ENCODE data around the gene RGP1. TPM values are rescaled to one million over a fixed set of nuclear protein-coding genes. Genes with fewer than 3 reads are reported as not detected.

Gene RGP1
- total and polyA plus RNA-seq, 9 of the 15 experiments (the other 6 are each of a cell fraction or from before 2014, with no cell fraction given): 0.42 to 13.8 (median 6.7) TPM

GRCh38 chr9:35745569-35745968 lies 3.5 kb upstream of the RGP1 start:
- in situ Hi-C loops (cut with MboI) (no loop called here), intact Hi-C loops (cut with micrococcal nuclease) (no loop called here)
- peaks cover 55% of the 10 kb centered on the region for H3K36me3 ChIP-seq (ENCODE audit: control insufficient read depth, insufficient read depth, low read length)
- 50% methylated on average over 1 of the region's 1 CpG for WGBS (ENCODE audit: insufficient coverage, low coverage, missing lambda C conversion rate)
- BruUV-seq (replicated peaks): no TSS peak
- no peak for FAIRE-seq
- no peaks in the 10 kb centered on the region for H3K27me3 ChIP-seq (ENCODE audit: control insufficient read depth in 2 of 2, insufficient read depth in 2 of 2, low read length in 2 of 2)
- no peaks in the 10 kb centered on the region for H3K9me3 ChIP-seq (replicated peaks; ENCODE audit: control insufficient read depth, insufficient read depth, low read depth, low read length)
- H3K4me1 ChIP-seq (replicated peaks in 1 of 2; ENCODE audit: control insufficient read depth in 2 of 2, insufficient read depth in 2 of 2, low read length in 2 of 2): peaks cover 8 to 18% of the 10 kb centered on the region in 2 experiments; a peak in 4 of 5 replicates
- peak overlapping the region in 1 of 2 experiments; percentile 20; a peak in 1 of 4 replicates for H3K9ac ChIP-seq (ENCODE audit: insufficient read depth in 1 of 2, low read depth in 2 of 2, low read length in 2 of 2)
- H3K27ac ChIP-seq (ENCODE audit: extremely low read depth, low read depth, low read length): no peak overlapping the region
- ChIA-PET POLR2A (interaction anchor here (0.6 kb wide), 1 partner anchor 48 kb away, joined by 3 read pairs; no protein-coding TSS in a partner anchor), CTCF (ENCODE audit: low intra/inter-chr PET ratio) (no interaction called here)
- TF ChIP-seq ZFX (CRISPR knock-in tag; IDR thresholded peaks at IDR 0.05) (no peak), E4F1 (CRISPR knock-in tag; IDR thresholded peaks at IDR 0.05; ENCODE audit: borderline replicate concordance) (no peak), ZNF140 (CRISPR knock-in tag; IDR thresholded peaks at IDR 0.05) (no peak), MYC (IDR thresholded peaks at IDR 0.05; ENCODE audit: low read depth, low read length) (no peak), MYC (CRISPR knock-in tag; IDR thresholded peaks at IDR 0.05; ENCODE audit: borderline replicate concordance, low read depth) (no peak), ATF3 (IDR thresholded peaks at IDR 0.05) (no peak), ATF3 (CRISPR knock-in tag; conservative IDR thresholded peaks at IDR 0.05) (no peak)
- peaks cover 19% of the 10 kb centered on the region for H4K20me1 ChIP-seq (replicated peaks; ENCODE audit: control insufficient read depth, insufficient read depth, low read length)
- H3K9me1 ChIP-seq (ENCODE audit: control insufficient read depth, insufficient read depth, low read length): peaks cover 6% of the 10 kb centered on the region
- no peak overlapping the region for H2AFZ ChIP-seq (ENCODE audit: low read depth, low read length)
- no peak for DNase-seq (ENCODE audit: extremely low read depth in 1 of 4, low spot score in 3 of 4)
- peaks cover 70% of the 10 kb centered on the region for H3K79me2 ChIP-seq (ENCODE audit: control insufficient read depth, insufficient read depth, low read length)
- no peak for ATAC-seq
- H3K4me3 ChIP-seq: peak overlapping the region; percentile 95; the same call in 1 of the 2 replicates
- H3K4me2 ChIP-seq (ENCODE audit: insufficient read depth, low read length): peak overlapping the region; percentile 93
